Kidney (tissue), 11 donors: ENCODE data around the gene SKIC2. TPM values are rescaled to one million over a fixed set of nuclear protein-coding genes. Genes with fewer than 3 reads are reported as not detected.
"Not testable (repeated sequence)": the region's sequence is repeated elsewhere in the genome, so short reads cannot be mapped to it uniquely, and the experiment has no call there.

Experiments
- DNase-seq, 5 donors: peaks; one replicate each; pipeline ENCODE4 v3.0.0-alpha.2; 2013 to 2020
- FAIRE-seq: peaks from 2 replicates; lab custom pipeline; 2012; peaks lifted over from hg19 to GRCh38; lab: Jason Lieb, UNC
- H3K27ac ChIP-seq, 2 donors: one replicate each; pipeline ENCODE4 v1.7.0; 2013; ENCODE audit warnings: low read depth in 2 of 2, low read length in 2 of 2, inconsistent platforms in 1 of 2
- H3K27me3 ChIP-seq: one replicate; pipeline ENCODE4 v1.7.1; 2013; ENCODE audit warnings: low read length, inconsistent platforms; ENCODE audit not compliant: control insufficient read depth, insufficient read depth
- H3K36me3 ChIP-seq, 3 donors: one replicate each; pipeline versions ENCODE4 v1.7.0 to v1.7.1; 2013; ENCODE audit warnings: low read length in 3 of 3, control low read depth in 1 of 3, inconsistent platforms in 1 of 3; ENCODE audit not compliant: insufficient read depth in 3 of 3, control insufficient read depth in 2 of 3
- H3K4me1 ChIP-seq, 3 donors: one replicate each; pipeline versions ENCODE4 v1.7.0 to v1.7.1; 2013; ENCODE audit warnings: low read length in 3 of 3, inconsistent platforms in 1 of 3, low read depth in 1 of 3; ENCODE audit not compliant: control insufficient read depth in 2 of 3, insufficient read depth in 2 of 3
- H3K4me3 ChIP-seq, 3 donors: one replicate each; pipeline versions ENCODE4 v1.7.0 to v1.8.1; 2013; ENCODE audit warnings: low read length in 3 of 3, control low read depth in 1 of 3, inconsistent platforms in 1 of 3
- H3K9ac ChIP-seq, 3 donors: one replicate each; pipeline versions ENCODE4 v1.7.0 to v1.7.1; 2013; ENCODE audit warnings: low read length in 3 of 3, control low read depth in 1 of 3, inconsistent platforms in 1 of 3
- H3K9me3 ChIP-seq, 3 donors: one replicate each; pipeline versions ENCODE4 v1.7.0 to v1.7.1; 2013; ENCODE audit warnings: low read length in 3 of 3, control low read depth in 1 of 3, inconsistent platforms in 1 of 3; ENCODE audit not compliant: control insufficient read depth in 2 of 3, insufficient read depth in 1 of 3
- intact Hi-C: fragments of 100-400 bp; cut with DNase I; formaldehyde crosslinking; loops from one replicate; pipeline ENCODE4 v1.11.1; 2022
- microRNA-seq: library from miRNA; unstranded; fragments of <30 nt; microRNA quantifications from one replicate; pipeline ENCODE4 v1.2.0, GENCODE V29; 2020
- polyA plus RNA-seq: library from polyadenylated mRNA; stranded (reverse); fragments of 350-450 nt; fragmentation: Illumina TruSeq; extraction: RNeasy Lipid Tissue Mini Kit (QIAGEN cat#74804); gene quantifications from one replicate; pipeline ENCODE4 v1.2.3, GENCODE V29; 2014; ENCODE audit warnings: low read depth, low replicate concordance; ENCODE audit not compliant: insufficient read depth
- total RNA-seq: library from RNA; stranded (reverse); fragmentation: NEBNext Ultra II Directional; extraction: Animal tissue kit (Norgen Biotek cat#: 25700); gene quantifications from one replicate; pipeline ENCODE4 v1.2.1, GENCODE V29; 2021
- donor health status: control.
- donor health status: control.
- donor health status: DM: yes; HTN: yes; CAD: no.
- donor health status: Normal renal cell carcinoma (clear cell type).

Gene SKIC2
- total and polyA plus RNA-seq, 2 donors from 2014 or later, result 55.0 to 67.8 TPM

- H3K36me3 ChIP-seq, DNase-seq, H3K4me1 ChIP-seq, H3K27me3 ChIP-seq, intact Hi-C loops, H3K9me3 ChIP-seq, FAIRE-seq, H3K9ac ChIP-seq, H3K4me3 ChIP-seq, H3K27ac ChIP-seq: not testable (repeated sequence)
Observed at GRCh38 chr6:32013738-32014137, 54.8 kb downstream of the SKIC2 start.

GRCh38 chr6:32014547-32014946, 55.6 kb downstream of the SKIC2 start, which contains the start of gene C4B:
Gene C4B (plus strand): TSS chr6:32014795. CDS start chr6:32014846, 51 bp downstream.
- intact Hi-C loops, result not testable (repeated sequence)

More at GRCh38 chr6:32014547-32014946, 55.6 kb downstream of the SKIC2 start, which contains the start of gene C4B:
- not testable (repeated sequence) for H3K27me3 ChIP-seq, DNase-seq, H3K27ac ChIP-seq, H3K4me3 ChIP-seq, H3K9ac ChIP-seq, H3K36me3 ChIP-seq, H3K4me1 ChIP-seq, FAIRE-seq, H3K9me3 ChIP-seq

Small RNA genes within 50 kb of the gene (microRNA-seq; reads per million reads assigned to microRNA genes)
- gene MIR1236, result not detected

Other genes starting within 250 kb of the SKIC2 start
Only the 30 nearest of the 35 such genes appear.
- 98.9 TPM for gene DDAH2, start 229.9 kb upstream of the SKIC2 start, total RNA-seq
- gene DDAH2, start 229.9 kb upstream of the SKIC2 start, polyA plus RNA-seq, result 147 TPM
- gene CLIC1, start 222.6 kb upstream of the SKIC2 start, total RNA-seq, result 456 TPM
- 489 TPM for gene CLIC1, start 222.6 kb upstream of the SKIC2 start, polyA plus RNA-seq
- 23.7 TPM for gene MSH5, start 219.2 kb upstream of the SKIC2 start, total RNA-seq
- 14.4 TPM for gene MSH5, start 219.2 kb upstream of the SKIC2 start, polyA plus RNA-seq
- gene SAPCD1, start 196.5 kb upstream of the SKIC2 start, total RNA-seq, result 6.5 TPM
- gene SAPCD1, start 196.5 kb upstream of the SKIC2 start, polyA plus RNA-seq, result 6.8 TPM
- 32.5 TPM for gene VWA7, start 181.8 kb upstream of the SKIC2 start, total RNA-seq
- 10.2 TPM for gene VWA7, start 181.8 kb upstream of the SKIC2 start, polyA plus RNA-seq
- 79.0 TPM for gene VARS1, start 163.4 kb upstream of the SKIC2 start, total RNA-seq
- 30.3 TPM for gene VARS1, start 163.4 kb upstream of the SKIC2 start, polyA plus RNA-seq
- 41.6 TPM for gene LSM2, start 152.2 kb upstream of the SKIC2 start, total RNA-seq
- 70.6 TPM for gene LSM2, start 152.2 kb upstream of the SKIC2 start, polyA plus RNA-seq
- gene HSPA1L, start 143.9 kb upstream of the SKIC2 start, total RNA-seq, result 1.7 TPM
- 2.3 TPM for gene HSPA1L, start 143.9 kb upstream of the SKIC2 start, polyA plus RNA-seq
- 133 TPM for gene HSPA1A, start 143.6 kb upstream of the SKIC2 start, total RNA-seq
- 209 TPM for gene HSPA1A, start 143.6 kb upstream of the SKIC2 start, polyA plus RNA-seq
- 142 TPM for gene HSPA1B, start 131.4 kb upstream of the SKIC2 start, total RNA-seq
- gene HSPA1B, start 131.4 kb upstream of the SKIC2 start, polyA plus RNA-seq, result 175 TPM
- 66.9 TPM for gene NEU1, start 96.4 kb upstream of the SKIC2 start, total RNA-seq
- 131 TPM for gene NEU1, start 96.4 kb upstream of the SKIC2 start, polyA plus RNA-seq
- 137 TPM for gene SLC44A4, start 80.2 kb upstream of the SKIC2 start, total RNA-seq
- 37.4 TPM for gene SLC44A4, start 80.2 kb upstream of the SKIC2 start, polyA plus RNA-seq
- 40.5 TPM for gene EHMT2, start 61.5 kb upstream of the SKIC2 start, total RNA-seq
- gene EHMT2, start 61.5 kb upstream of the SKIC2 start, polyA plus RNA-seq, result 35.3 TPM
- gene ZBTB12, start 57.1 kb upstream of the SKIC2 start, total RNA-seq, result 3.4 TPM
- 2.5 TPM for gene ZBTB12, start 57.1 kb upstream of the SKIC2 start, polyA plus RNA-seq
- gene C2, start 31.5 kb upstream of the SKIC2 start, total RNA-seq, result 38.7 TPM
- 84.0 TPM for gene C2, start 31.5 kb upstream of the SKIC2 start, polyA plus RNA-seq
- 200 TPM for gene CFB, start 13.1 kb upstream of the SKIC2 start, total RNA-seq
- gene CFB, start 13.1 kb upstream of the SKIC2 start, polyA plus RNA-seq, result 154 TPM
- gene NELFE, start 204 bp upstream of the SKIC2 start, total RNA-seq, result 62.0 TPM
- 83.0 TPM for gene NELFE, start 204 bp upstream of the SKIC2 start, polyA plus RNA-seq
- 21.3 TPM for gene DXO, start 13.0 kb downstream of the SKIC2 start, total RNA-seq
- gene DXO, start 13.0 kb downstream of the SKIC2 start, polyA plus RNA-seq, result 26.0 TPM
- gene C4A, start 22.9 kb downstream of the SKIC2 start, total RNA-seq, result 250 TPM
- 521 TPM for gene C4A, start 22.9 kb downstream of the SKIC2 start, polyA plus RNA-seq
- 596 TPM for gene C4B, start 55.6 kb downstream of the SKIC2 start, total RNA-seq
- 578 TPM for gene C4B, start 55.6 kb downstream of the SKIC2 start, polyA plus RNA-seq
- gene CYP21A2, start 79.2 kb downstream of the SKIC2 start, total RNA-seq, result 3.2 TPM
- gene CYP21A2, start 79.2 kb downstream of the SKIC2 start, polyA plus RNA-seq, result 8.2 TPM
- gene TNXB, start 150.2 kb downstream of the SKIC2 start, total RNA-seq, result 88.2 TPM
- gene TNXB, start 150.2 kb downstream of the SKIC2 start, polyA plus RNA-seq, result 13.3 TPM
- gene ATF6B, start 169.1 kb downstream of the SKIC2 start, total RNA-seq, result 104 TPM
- 40.3 TPM for gene ATF6B, start 169.1 kb downstream of the SKIC2 start, polyA plus RNA-seq
- 4.8 TPM for gene FKBPL, start 171.1 kb downstream of the SKIC2 start, total RNA-seq
- 5.7 TPM for gene FKBPL, start 171.1 kb downstream of the SKIC2 start, polyA plus RNA-seq
- gene PRRT1, start 192.8 kb downstream of the SKIC2 start, total RNA-seq, result 2.4 TPM
- 4.0 TPM for gene PRRT1, start 192.8 kb downstream of the SKIC2 start, polyA plus RNA-seq
- gene PPT2, start 195.0 kb downstream of the SKIC2 start, total RNA-seq, result 23.0 TPM
- gene PPT2, start 195.0 kb downstream of the SKIC2 start, polyA plus RNA-seq, result 20.3 TPM
- gene EGFL8, start 205.4 kb downstream of the SKIC2 start, total RNA-seq, result 18.3 TPM
- gene EGFL8, start 205.4 kb downstream of the SKIC2 start, polyA plus RNA-seq, result 15.0 TPM
- gene AGPAT1, start 216.9 kb downstream of the SKIC2 start, total RNA-seq, result 58.9 TPM
- gene AGPAT1, start 216.9 kb downstream of the SKIC2 start, polyA plus RNA-seq, result 87.1 TPM
- 74.1 TPM for gene RNF5, start 219.2 kb downstream of the SKIC2 start, total RNA-seq
- gene RNF5, start 219.2 kb downstream of the SKIC2 start, polyA plus RNA-seq, result 208 TPM
- 13.0 TPM for gene AGER, start 225.1 kb downstream of the SKIC2 start, total RNA-seq
- 7.1 TPM for gene AGER, start 225.1 kb downstream of the SKIC2 start, polyA plus RNA-seq